PC-9 (cell line): ENCODE data around the gene PAPSS1. TPM values are rescaled to one million over a fixed set of nuclear protein-coding genes. Genes with fewer than 3 reads are reported as not detected.

ENCODE experiments used
- BruUV-seq: library from RNA; stranded (reverse); fragments of 400-500 nt; replicated peaks from 2 replicates; lab custom pipeline; 2021; lab: Mats Ljungman, UMichigan
- CTCF ChIA-PET: fragments of 300-600 bp; sonication (Branson Sonifier 250); formaldehyde crosslinking; loops from one replicate; lab custom pipeline; 2022; ENCODE audit warnings: antibody characterized with exemption; lab: Charles Lee
- POLR2A ChIA-PET: fragments of 300-600 bp; sonication (Branson Sonifier 250); formaldehyde crosslinking; loops from one replicate; lab custom pipeline; 2022; ENCODE audit warnings: antibody characterized with exemption; ENCODE audit not compliant: unreplicated experiment; lab: Charles Lee
- DNase-seq, 2 experiments: peaks; one replicate each; pipeline versions ENCODE4 v3.0.0 to v3.0.0-alpha.2; 2015 to 2022; ENCODE audit warnings: mixed read lengths in 1 of 2
- H2AFZ ChIP-seq: fragments of 200-600 bp; sonication (generic); 2 replicates; pipeline ENCODE4 v1.8.1; 2017; ENCODE audit warnings: antibody characterized with exemption
- H3F3A ChIP-seq: fragments of 200-600 bp; sonication (generic); 2 replicates; pipeline ENCODE4 v1.8.1; 2017; ENCODE audit warnings: antibody characterized with exemption, mild to moderate bottlenecking, low read depth; ENCODE audit not compliant: insufficient read depth
- H3K27ac ChIP-seq: fragments of 200-600 bp; sonication (generic); 2 replicates; pipeline ENCODE4 v1.6.1; 2016; ENCODE audit warnings: mixed run types
- H3K27me3 ChIP-seq: fragments of 200-600 bp; sonication (generic); 2 replicates; pipeline ENCODE4 v1.6.1; 2016; ENCODE audit warnings: low read depth, mixed run types; ENCODE audit not compliant: insufficient read depth
- H3K36me3 ChIP-seq: fragments of 200-600 bp; sonication (generic); 2 replicates; pipeline ENCODE4 v1.6.1; 2016; ENCODE audit warnings: low read depth, mixed run types
- H3K4me1 ChIP-seq: fragments of 200-600 bp; sonication (generic); replicated peaks from 2 replicates; pipeline ENCODE4 v1.6.1; 2016; ENCODE audit warnings: mixed run types; ENCODE audit not compliant: insufficient read depth
- H3K4me2 ChIP-seq: fragments of 200-600 bp; sonication (generic); 2 replicates; pipeline ENCODE4 v1.6.1; 2017; ENCODE audit warnings: mixed run types
- H3K4me3 ChIP-seq: fragments of 200-600 bp; sonication (generic); 2 replicates; pipeline ENCODE4 v1.6.1; 2016; ENCODE audit warnings: mixed run types
- H3K79me2 ChIP-seq: fragments of 200-600 bp; sonication (generic); 2 replicates; pipeline ENCODE4 v1.6.1; 2017; ENCODE audit warnings: low read depth, mixed run types
- H3K9me2 ChIP-seq: fragments of 200-600 bp; sonication (generic); 2 replicates; pipeline ENCODE4 v1.8.1; 2017; ENCODE audit warnings: mild to moderate bottlenecking; ENCODE audit not compliant: insufficient read depth
- H3K9me3 ChIP-seq: fragments of 200-600 bp; sonication (generic); 2 replicates; pipeline ENCODE4 v1.8.1; 2016; ENCODE audit warnings: low read depth; ENCODE audit not compliant: insufficient read depth
- H4K20me1 ChIP-seq: fragments of 200-600 bp; sonication (generic); 2 replicates; pipeline ENCODE4 v1.8.1; 2017; ENCODE audit not compliant: insufficient read depth
- CTCF ChIP-seq: fragments of 200-600 bp; sonication (generic); conservative IDR thresholded peaks from 2 replicates; pipeline ENCODE4 v1.6.1; 2017; ENCODE audit warnings: mixed run types, antibody characterized with exemption, mild to moderate bottlenecking, moderate library complexity
- EZH2 ChIP-seq: fragments of 200-600 bp; sonication (generic); IDR thresholded peaks from 2 replicates; pipeline ENCODE4 v1.8.0; 2017; ENCODE audit warnings: antibody characterized with exemption, low read depth
- intact Hi-C: fragments of 100-400 bp; cut with micrococcal nuclease; formaldehyde crosslinking; loops from one replicate; pipeline ENCODE4 v1.10.0; 2022; ENCODE audit not compliant: unreplicated experiment
- total RNA-seq: library from RNA; stranded (reverse); gene quantifications from 2 replicates; pipeline ENCODE4 v1.2.3, GENCODE V29; 2021

PAPSS1 gene
- total RNA-seq, 1 experiment from 2014 or later, result 18.8 TPM

- no peaks in the 10 kb centered on the region for H3K79me2 ChIP-seq
- CTCF ChIA-PET, result no interaction called here
- H3K9me3 ChIP-seq, result no peaks in the 10 kb centered on the region; the same call in 1 of the 2 replicates
- no peak for TF ChIP-seq CTCF
- no peak for TF ChIP-seq EZH2
- POLR2A ChIA-PET, result no interaction called here
- peaks cover 13% of the 10 kb centered on the region for H3F3A ChIP-seq
- H3K27ac ChIP-seq, result no peak overlapping the region
- H3K4me2 ChIP-seq, result no peak overlapping the region
- no peaks in the 10 kb centered on the region for H3K27me3 ChIP-seq
- no peaks in the 10 kb centered on the region for H4K20me1 ChIP-seq
- H3K9me2 ChIP-seq, result no peaks in the 10 kb centered on the region
- intact Hi-C loops, result no loop called here
- peaks cover 19% of the 10 kb centered on the region for H3K4me1 ChIP-seq
- no peak overlapping the region for H3K4me3 ChIP-seq
- no TSS peak for BruUV-seq
- DNase-seq, result no peak
- no peaks in the 10 kb centered on the region for H3K36me3 ChIP-seq
- H2AFZ ChIP-seq, result no peak overlapping the region
Observed at GRCh38 chr4:107692202-107692601, 27.8 kb downstream of the PAPSS1 start.

DNA sequence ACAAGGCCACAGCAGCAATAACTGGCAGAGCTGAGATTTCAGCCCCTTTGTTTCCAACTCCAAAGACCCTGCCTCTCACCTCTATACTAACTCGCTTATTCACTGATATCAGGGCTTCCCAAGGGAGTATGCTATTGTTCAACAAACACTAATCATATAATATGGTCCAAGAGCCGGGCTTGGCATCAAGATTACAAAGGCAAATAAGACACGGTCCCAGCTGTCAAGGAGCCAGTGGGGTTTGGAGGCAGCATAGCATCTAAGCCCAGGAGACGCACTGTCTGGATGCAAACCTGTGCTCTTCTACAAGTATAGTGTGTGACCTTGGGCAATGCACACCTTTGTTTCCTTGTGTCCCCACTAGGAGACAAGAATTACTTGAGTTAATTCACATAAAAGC is 28.7 kb downstream of the PAPSS1 start:
- H3K36me3 ChIP-seq, result no peaks in the 10 kb centered on the region
- H2AFZ ChIP-seq, result no peak overlapping the region
- ChIA-PET POLR2A (no interaction called here), CTCF (no interaction called here)
- no peaks in the 10 kb centered on the region for H3K79me2 ChIP-seq
- peaks cover 13% of the 10 kb centered on the region for H3F3A ChIP-seq
- H3K9me3 ChIP-seq, result no peaks in the 10 kb centered on the region; the same call in 1 of the 2 replicates
- H3K4me2 ChIP-seq, result no peak overlapping the region
- no peak overlapping the region for H3K4me3 ChIP-seq
- no peaks in the 10 kb centered on the region for H3K9me2 ChIP-seq
- peak overlapping the region; percentile 86; the same call in 1 of the 2 replicates for H3K27ac ChIP-seq
- DNase-seq, result no peak
- TF ChIP-seq EZH2 (no peak), CTCF (no peak)
- H3K4me1 ChIP-seq, result peaks cover 19% of the 10 kb centered on the region
- BruUV-seq, result no TSS peak
- intact Hi-C loops, result no loop called here
- H4K20me1 ChIP-seq, result no peaks in the 10 kb centered on the region
- H3K27me3 ChIP-seq, result no peaks in the 10 kb centered on the region

GRCh38 chr4:107689912-107690587 is 30.0 kb downstream of the PAPSS1 start:
- H3F3A ChIP-seq, result peaks cover 13% of the 10 kb centered on the region
- no peak overlapping the region for H3K4me3 ChIP-seq
- intact Hi-C loops, result no loop called here
- no peak overlapping the region for H2AFZ ChIP-seq
- H3K4me1 ChIP-seq, result peaks cover 19% of the 10 kb centered on the region
- H3K4me2 ChIP-seq, result peak overlapping the region; percentile 36
- DNase-seq, result peak; percentile 3 to 92
- no peaks in the 10 kb centered on the region for H4K20me1 ChIP-seq
- no peak for TF ChIP-seq EZH2
- no peak for TF ChIP-seq CTCF
- H3K9me2 ChIP-seq, result no peaks in the 10 kb centered on the region
- no TSS peak for BruUV-seq
- ChIA-PET CTCF (no interaction called here), POLR2A (interaction anchor here (0.7 kb wide), 1 partner anchor 61 kb away, joined by 3 read pairs; no protein-coding TSS in a partner anchor)
- H3K79me2 ChIP-seq, result no peaks in the 10 kb centered on the region
- H3K36me3 ChIP-seq, result no peaks in the 10 kb centered on the region
- H3K9me3 ChIP-seq, result no peaks in the 10 kb centered on the region; the same call in 1 of the 2 replicates
- no peaks in the 10 kb centered on the region for H3K27me3 ChIP-seq
- H3K27ac ChIP-seq, result peak overlapping the region; percentile 86
